Vagina (tissue), 2 donors: ENCODE data around the gene NPPC. TPM values are rescaled to one million over a fixed set of nuclear protein-coding genes. Genes with fewer than 3 reads are reported as not detected.

Source experiments
- DNase-seq, 2 donors: peaks; one replicate each; pipeline ENCODE4 v3.0.0-alpha.2; 2017; ENCODE audit errors: extremely low spot score in 2 of 2
- H3K27ac ChIP-seq: fragments of 200-600 bp; sonication (generic); one replicate; pipeline ENCODE4 v1.5.1; 2019
- H3K27me3 ChIP-seq: fragments of 200-600 bp; sonication (generic); one replicate; pipeline ENCODE4 v1.5.1; 2019
- H3K36me3 ChIP-seq, 2 donors: fragments of 200-600 bp; sonication (generic); one replicate each; pipeline ENCODE4 v1.5.1; 2017 to 2019
- H3K4me1 ChIP-seq: fragments of 200-600 bp; sonication (generic); one replicate; pipeline ENCODE4 v1.5.1; 2019
- H3K4me3 ChIP-seq, 2 donors: fragments of 200-600 bp; sonication (generic); 1 replicate in 1 of 2; 2 replicates in 1 of 2; pipeline ENCODE4 v1.5.1; 2016 to 2019
- H3K9me3 ChIP-seq: fragments of 200-600 bp; sonication (generic); one replicate; pipeline ENCODE4 v1.5.1; 2019
- CTCF ChIP-seq, 3 experiments: fragments of 450-650 bp in 2 of 3; fragments of 200-600 bp in 1 of 3; sonication (generic) in 1 of 3; IDR thresholded peaks; one replicate each; pipeline ENCODE4 v1.5.1; 2017 to 2019; ENCODE audit warnings: antibody characterized with exemption in 3 of 3, mild to moderate bottlenecking in 2 of 3, moderate library complexity in 2 of 3
- POLR2A ChIP-seq, 2 donors: fragments of 450-650 bp; IDR thresholded peaks; one replicate each; pipeline ENCODE4 v1.6.1; 2017; ENCODE audit warnings: antibody characterized with exemption in 2 of 2, mild to moderate bottlenecking in 2 of 2, moderate library complexity in 2 of 2
- POLR2AphosphoS5 ChIP-seq, 2 donors: sonication (generic); formaldehyde crosslinking; IDR thresholded peaks; one replicate each; pipeline ENCODE4 v1.9.0; 2017; ENCODE audit warnings: antibody characterized with exemption in 2 of 2, mild to moderate bottlenecking in 2 of 2, low read depth in 1 of 2; ENCODE audit not compliant: insufficient read depth in 1 of 2
- intact Hi-C: fragments of 100-400 bp; cut with DNase I; formaldehyde crosslinking; loops from one replicate; pipeline ENCODE4 v1.15.1; 2023
- microRNA counts, 2 donors: library from miRNA; unstranded; fragments of <30 nt; microRNA quantifications; one replicate each; lab custom pipeline; 2016 to 2017
- microRNA-seq: library from miRNA; unstranded; fragments of <30 nt; microRNA quantifications from one replicate; pipeline ENCODE4, GENCODE V29; 2017; ENCODE audit warnings: borderline number of aligned reads, borderline replicate concordance
- small RNA-seq: library from RNA; depleted of rRNA; stranded (forward); fragments of <200 nt; gene quantifications from one replicate; pipeline ENCODE3, GENCODE V24; 2016
- total RNA-seq: library from RNA; depleted of rRNA; stranded (reverse); fragments of >200 nt; gene quantifications from one replicate; pipeline ENCODE4 v1.2.3, GENCODE V29; 2016

The NPPC gene
- total RNA-seq, 1 donor from 2014 or later, result 16.0 TPM

DNA sequence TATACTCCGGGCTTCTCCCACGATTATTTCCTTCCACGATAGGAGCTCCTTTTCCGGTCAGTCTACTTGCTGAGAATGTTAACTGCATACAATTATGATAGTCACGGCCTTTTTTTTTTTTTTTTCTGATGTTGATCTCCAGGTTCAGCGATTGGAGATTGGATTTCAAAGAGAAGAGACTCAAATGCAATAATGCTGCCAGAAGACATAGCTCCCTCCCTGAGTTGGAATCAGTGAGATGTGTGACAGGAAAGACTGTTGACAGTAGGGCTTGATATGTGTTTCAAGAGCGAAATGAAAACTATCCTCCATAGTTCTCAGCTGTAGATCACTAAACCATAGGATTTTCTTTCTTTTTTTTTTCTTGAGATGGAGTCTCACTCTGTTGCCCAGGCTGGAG, 47.0 kb downstream of the NPPC start:
- Histone ChIP-seq H3K4me3 (no peak overlapping the region), H3K27ac (no peak overlapping the region), H3K36me3 (no peaks in the 10 kb centered on the region), H3K4me1 (peaks cover 12% of the 10 kb centered on the region), H3K27me3 (no peaks in the 10 kb centered on the region), H3K9me3 (no peaks in the 10 kb centered on the region)
- DNase-seq, result no peak
- intact Hi-C loops, result no loop called here
- TF ChIP-seq POLR2AphosphoS5 (IDR thresholded peaks at IDR 0.05; ENCODE audit: insufficient read depth in 1 of 2, low read depth in 1 of 2) (no peak), CTCF (IDR thresholded peaks at IDR 0.05) (no peak), POLR2A (IDR thresholded peaks at IDR 0.05) (no peak)

DNA sequence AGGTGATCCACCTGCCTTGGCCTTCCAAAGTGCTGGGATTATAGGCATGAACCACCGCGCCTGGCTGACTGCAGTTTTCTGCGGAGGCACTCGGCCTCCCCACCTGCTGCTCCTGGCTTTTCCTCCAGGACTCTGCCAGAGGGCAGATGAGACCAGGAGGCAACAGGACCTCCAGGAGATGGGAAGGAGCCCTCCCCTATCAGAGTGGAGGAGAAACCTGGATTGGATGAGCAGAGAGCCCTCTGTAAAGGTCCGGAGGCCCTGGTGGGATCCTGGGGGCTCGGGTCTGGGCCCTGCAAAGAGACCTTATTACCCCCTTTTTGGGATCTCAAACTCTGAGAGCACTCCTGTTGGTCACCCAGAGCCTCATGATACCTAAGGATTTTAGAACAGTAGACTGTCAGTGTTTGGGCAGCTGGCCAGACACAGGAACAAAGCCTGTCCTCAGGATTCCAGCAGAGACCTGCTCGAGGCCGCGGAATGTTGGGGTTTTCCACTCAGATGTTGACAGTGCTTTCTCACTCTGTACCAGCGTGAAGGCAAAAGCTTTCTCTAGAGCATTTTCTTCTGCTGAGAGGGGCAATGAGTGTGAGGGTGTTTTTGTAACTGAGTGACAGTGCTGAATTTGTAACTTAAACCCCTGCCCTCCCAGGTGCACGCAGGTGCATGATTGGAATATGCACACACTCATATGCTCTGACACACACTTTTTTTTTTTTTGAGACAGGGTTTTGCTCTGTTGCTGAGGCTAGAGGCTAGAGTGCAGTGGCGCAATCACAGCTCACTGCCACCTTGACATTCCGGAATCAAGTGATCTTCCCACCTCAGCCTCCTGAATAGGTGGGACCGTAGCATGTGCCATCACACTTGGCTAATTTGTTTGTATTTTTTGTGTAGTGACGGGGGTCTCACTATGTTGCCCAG, 48.4 kb downstream of the NPPC start:
- no peak overlapping the region for H3K4me3 ChIP-seq
- H3K4me1 ChIP-seq, result no peaks in the 10 kb centered on the region
- no peaks in the 10 kb centered on the region for H3K9me3 ChIP-seq
- no peak for DNase-seq
- H3K27me3 ChIP-seq, result no peaks in the 10 kb centered on the region
- H3K27ac ChIP-seq, result no peak overlapping the region
- intact Hi-C loops, result no loop called here
- no peaks in the 10 kb centered on the region for H3K36me3 ChIP-seq
- TF ChIP-seq POLR2A (IDR thresholded peaks at IDR 0.05) (no peak), CTCF (IDR thresholded peaks at IDR 0.05) (no peak), POLR2AphosphoS5 (IDR thresholded peaks at IDR 0.05; ENCODE audit: insufficient read depth in 1 of 2, low read depth in 1 of 2) (no peak)

- no peaks in the 10 kb centered on the region for H3K9me3 ChIP-seq
- no peaks in the 10 kb centered on the region for H3K27me3 ChIP-seq
- no peaks in the 10 kb centered on the region for H3K36me3 ChIP-seq
- no peak for TF ChIP-seq CTCF (IDR thresholded peaks at IDR 0.05)
- no peak for TF ChIP-seq POLR2AphosphoS5 (IDR thresholded peaks at IDR 0.05; ENCODE audit: insufficient read depth in 1 of 2, low read depth in 1 of 2)
- no peak for TF ChIP-seq POLR2A (IDR thresholded peaks at IDR 0.05)
- no peaks in the 10 kb centered on the region for H3K4me1 ChIP-seq
- intact Hi-C loops, result no loop called here
- no peak overlapping the region for H3K27ac ChIP-seq
- H3K4me3 ChIP-seq, result no peak overlapping the region
- DNase-seq, result no peak
These were observed 51.3 kb downstream of the NPPC start for GRCh38 chr2:231874944-231875343.

MicroRNA genes within 50 kb of the gene (microRNA counts, 767-probe panel; counts per million panel counts)
- microRNA hsa-miR-1471 (lab: Ali Mortazavi, UCI), result 238 to 261 counts per million in 2 donors

Small RNA genes within 50 kb of the gene (microRNA-seq; reads per million reads assigned to microRNA genes)
- gene MIR1471, result not detected

Small RNA genes within 50 kb of the gene (small RNA-seq; reads per million reads assigned to genes)
- gene MIR1471, result not detected

Other genes starting within 250 kb of the NPPC start
- gene PTMA, start 217.9 kb downstream of the NPPC start, total RNA-seq, result 536 TPM
- 23.6 TPM for gene PDE6D, start 145.1 kb downstream of the NPPC start, total RNA-seq
- 21.1 TPM for gene COPS7B, start 140.0 kb downstream of the NPPC start, total RNA-seq
- gene DIS3L2, start 35.3 kb upstream of the NPPC start, total RNA-seq, result 32.2 TPM